Body of pancreas (tissue), 4 donors: ENCODE results near the gene PIEZO1. TPM values are rescaled to one million over a fixed set of nuclear protein-coding genes. Genes with fewer than 3 reads are reported as not detected.

Experiments used
- ATAC-seq: fragments of 150-250 bp; one replicate; pipeline ENCODE4 v1.9.1; 2016
- DNase-seq, 4 donors: peaks; one replicate each; pipeline ENCODE4 v3.0.0-alpha.2; 2019
- H3K27ac ChIP-seq, 4 donors: fragments of 200-600 bp; sonication (generic); 1 replicate in 3 of 4; 2 replicates in 1 of 4; pipeline versions ENCODE4 v1.5.1 to v1.6.1; 2016 to 2019; ENCODE audit warnings: mild to moderate bottlenecking in 1 of 4, mixed read lengths in 1 of 4, moderate library complexity in 1 of 4
- H3K27me3 ChIP-seq, 2 donors: fragments of 200-600 bp; sonication (generic); one replicate each; pipeline ENCODE4 v1.6.0; 2016; ENCODE audit warnings: mild to moderate bottlenecking in 1 of 2
- H3K36me3 ChIP-seq, 2 donors: fragments of 200-600 bp; sonication (generic); replicated peaks in 1 of 2; 2 replicates each; pipeline ENCODE4 v1.5.1; 2016; ENCODE audit warnings: low read depth in 2 of 2; ENCODE audit not compliant: insufficient read depth in 1 of 2
- H3K4me1 ChIP-seq: fragments of 200-600 bp; sonication (generic); one replicate; pipeline ENCODE4 v1.6.0; 2016
- H3K4me3 ChIP-seq, 2 donors: fragments of 200-600 bp; sonication (generic); 1 replicate in 1 of 2; 2 replicates in 1 of 2; pipeline ENCODE4 v1.5.1; 2016 to 2019
- H3K9me3 ChIP-seq, 3 donors: fragments of 200-600 bp; sonication (generic); 1 replicate in 2 of 3; 2 replicates in 1 of 3; pipeline ENCODE4 v1.5.1; 2016
- POLR2A ChIP-seq, 3 donors: fragments of 450-650 bp; IDR thresholded peaks; one replicate each; pipeline ENCODE4 v1.6.1; 2016; ENCODE audit warnings: antibody characterized with exemption in 3 of 3, mild to moderate bottlenecking in 2 of 3
- WGBS, 2 donors: methylation state at CpG; one replicate each; pipeline ENCODE4 v1.1.5; 2017; 5-methylcytosine and 5-hydroxymethylcytosine counted together
- intact Hi-C: fragments of 100-400 bp; cut with DNase I; formaldehyde crosslinking; loops from one replicate; pipeline ENCODE4 v1.15.1; 2023
- total RNA-seq, 2 donors: library from RNA; depleted of rRNA; stranded (reverse); fragments of >200 nt; gene quantifications; one replicate each; pipeline ENCODE4 v1.1.0, GENCODE V29; 2016
- TF ChIP-seq, protein P1 (sequence below), 7 experiments: fragments of 450-650 bp in 4 of 7; fragments of 200-600 bp in 3 of 7; sonication (generic) in 3 of 7; IDR thresholded peaks; one replicate each; pipeline ENCODE4 v1.5.1; 2016 to 2019; ENCODE audit warnings: antibody characterized with exemption in 7 of 7

PIEZO1 gene
- total RNA-seq, 2 donors from 2014 or later: 61.0 to 269 TPM

DNA sequence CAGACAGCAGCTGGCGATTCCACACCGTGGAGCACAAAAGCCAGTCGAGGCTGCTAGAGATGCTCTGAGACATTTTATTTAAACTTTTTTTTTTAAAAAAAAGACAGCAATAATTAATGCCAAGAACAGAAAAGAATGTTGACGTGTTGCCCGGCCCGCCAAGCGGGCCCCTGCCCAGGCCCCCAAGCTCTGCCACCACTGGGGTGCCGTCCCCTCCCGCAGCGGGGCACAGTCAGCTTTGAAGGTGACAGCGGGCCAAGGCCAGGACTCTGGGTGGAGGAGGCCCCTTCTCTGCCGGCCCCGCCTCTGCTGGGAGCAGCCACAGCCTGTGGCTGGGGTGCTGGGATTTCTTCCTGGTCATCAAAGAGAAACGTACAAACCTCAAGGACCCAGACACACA, 88.6 kb downstream of the PIEZO1 start:
- Histone ChIP-seq H3K27me3 (no peaks in the 10 kb centered on the region), H3K36me3 (peaks cover 0 to 5% of the 10 kb centered on the region in 2 donors), H3K4me1 (peaks cover 3% of the 10 kb centered on the region), H3K27ac (no peak overlapping the region), H3K4me3 (no peak overlapping the region), H3K9me3 (no peaks in the 10 kb centered on the region)
- TF ChIP-seq, protein P1, sequence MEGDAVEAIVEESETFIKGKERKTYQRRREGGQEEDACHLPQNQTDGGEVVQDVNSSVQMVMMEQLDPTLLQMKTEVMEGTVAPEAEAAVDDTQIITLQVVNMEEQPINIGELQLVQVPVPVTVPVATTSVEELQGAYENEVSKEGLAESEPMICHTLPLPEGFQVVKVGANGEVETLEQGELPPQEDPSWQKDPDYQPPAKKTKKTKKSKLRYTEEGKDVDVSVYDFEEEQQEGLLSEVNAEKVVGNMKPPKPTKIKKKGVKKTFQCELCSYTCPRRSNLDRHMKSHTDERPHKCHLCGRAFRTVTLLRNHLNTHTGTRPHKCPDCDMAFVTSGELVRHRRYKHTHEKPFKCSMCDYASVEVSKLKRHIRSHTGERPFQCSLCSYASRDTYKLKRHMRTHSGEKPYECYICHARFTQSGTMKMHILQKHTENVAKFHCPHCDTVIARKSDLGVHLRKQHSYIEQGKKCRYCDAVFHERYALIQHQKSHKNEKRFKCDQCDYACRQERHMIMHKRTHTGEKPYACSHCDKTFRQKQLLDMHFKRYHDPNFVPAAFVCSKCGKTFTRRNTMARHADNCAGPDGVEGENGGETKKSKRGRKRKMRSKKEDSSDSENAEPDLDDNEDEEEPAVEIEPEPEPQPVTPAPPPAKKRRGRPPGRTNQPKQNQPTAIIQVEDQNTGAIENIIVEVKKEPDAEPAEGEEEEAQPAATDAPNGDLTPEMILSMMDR (IDR thresholded peaks at IDR 0.05): no peak
- no peak for TF ChIP-seq POLR2A (IDR thresholded peaks at IDR 0.05)
- intact Hi-C loops: no loop called here
- no peak for DNase-seq
- WGBS, 2 donors: 88 to 91% methylated on average over 12 to 14 of the region's 14 CpGs
- ATAC-seq: no peak

DNA sequence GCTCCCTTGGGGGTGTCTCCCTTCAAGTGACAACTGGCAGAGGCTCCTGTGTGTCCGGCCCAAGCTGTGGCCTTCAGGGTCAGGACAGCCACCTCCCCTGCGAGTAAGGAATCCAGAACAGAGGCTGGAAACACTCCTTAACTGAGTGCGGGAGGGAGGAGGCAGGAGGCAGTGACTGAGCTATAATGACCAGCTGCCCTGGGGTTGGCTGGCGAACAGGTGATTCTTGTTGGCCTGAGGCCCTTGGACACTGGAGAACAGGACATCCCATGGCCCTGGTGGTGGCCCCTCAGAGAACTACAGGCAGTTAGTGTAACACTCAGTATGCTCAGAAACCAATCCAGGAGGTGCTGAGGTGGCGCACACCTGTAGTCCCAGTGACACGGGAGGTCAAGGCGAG, 89.3 kb downstream of the PIEZO1 start:
- WGBS, 2 donors: 90 to 100% methylated on average over 1 to 7 of the region's 7 CpGs
- no peak for DNase-seq
- peaks cover 0 to 5% of the 10 kb centered on the region in 2 donors for H3K36me3 ChIP-seq
- H3K9me3 ChIP-seq: no peaks in the 10 kb centered on the region
- no peak for ATAC-seq
- no peak overlapping the region for H3K4me3 ChIP-seq
- TF ChIP-seq, protein P1 (IDR thresholded peaks at IDR 0.05): no peak
- TF ChIP-seq POLR2A (IDR thresholded peaks at IDR 0.05): no peak
- no peaks in the 10 kb centered on the region for H3K4me1 ChIP-seq
- H3K27ac ChIP-seq: no peak overlapping the region
- intact Hi-C loops: no loop called here
- no peaks in the 10 kb centered on the region for H3K27me3 ChIP-seq

DNA sequence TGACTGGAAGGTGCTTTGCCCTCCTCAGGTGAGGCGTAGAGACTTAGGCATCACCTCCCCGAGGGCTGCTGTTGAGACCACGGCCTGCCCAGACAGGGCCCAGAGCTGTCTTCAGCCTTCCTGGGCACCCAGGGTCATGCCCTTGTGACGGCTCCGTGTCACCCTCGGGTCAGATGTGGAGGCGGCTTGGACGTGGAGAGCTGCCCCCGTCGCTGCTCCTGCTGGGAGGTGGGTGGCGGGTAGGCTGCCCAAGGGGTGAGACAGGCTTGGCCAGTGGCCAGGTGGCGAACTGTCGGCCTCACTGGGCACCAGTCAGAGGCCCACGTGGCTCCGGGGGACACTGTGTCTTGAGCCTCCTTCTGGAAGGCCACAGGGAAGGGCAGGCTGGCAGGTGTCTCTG, 89.8 kb downstream of the PIEZO1 start:
- intact Hi-C loops: no loop called here
- Histone ChIP-seq H3K4me3 (no peak overlapping the region), H3K36me3 (peaks cover 0 to 5% of the 10 kb centered on the region in 2 donors), H3K27me3 (no peaks in the 10 kb centered on the region), H3K9me3 (no peaks in the 10 kb centered on the region), H3K4me1 (no peaks in the 10 kb centered on the region), H3K27ac (no peak overlapping the region)
- DNase-seq (no peak), ATAC-seq (no peak)
- WGBS, 2 donors: 71 to 72% methylated on average over 10 to 15 of the region's 15 CpGs
- TF ChIP-seq, protein P1 (IDR thresholded peaks at IDR 0.05): no peak
- TF ChIP-seq POLR2A (IDR thresholded peaks at IDR 0.05): no peak

DNA sequence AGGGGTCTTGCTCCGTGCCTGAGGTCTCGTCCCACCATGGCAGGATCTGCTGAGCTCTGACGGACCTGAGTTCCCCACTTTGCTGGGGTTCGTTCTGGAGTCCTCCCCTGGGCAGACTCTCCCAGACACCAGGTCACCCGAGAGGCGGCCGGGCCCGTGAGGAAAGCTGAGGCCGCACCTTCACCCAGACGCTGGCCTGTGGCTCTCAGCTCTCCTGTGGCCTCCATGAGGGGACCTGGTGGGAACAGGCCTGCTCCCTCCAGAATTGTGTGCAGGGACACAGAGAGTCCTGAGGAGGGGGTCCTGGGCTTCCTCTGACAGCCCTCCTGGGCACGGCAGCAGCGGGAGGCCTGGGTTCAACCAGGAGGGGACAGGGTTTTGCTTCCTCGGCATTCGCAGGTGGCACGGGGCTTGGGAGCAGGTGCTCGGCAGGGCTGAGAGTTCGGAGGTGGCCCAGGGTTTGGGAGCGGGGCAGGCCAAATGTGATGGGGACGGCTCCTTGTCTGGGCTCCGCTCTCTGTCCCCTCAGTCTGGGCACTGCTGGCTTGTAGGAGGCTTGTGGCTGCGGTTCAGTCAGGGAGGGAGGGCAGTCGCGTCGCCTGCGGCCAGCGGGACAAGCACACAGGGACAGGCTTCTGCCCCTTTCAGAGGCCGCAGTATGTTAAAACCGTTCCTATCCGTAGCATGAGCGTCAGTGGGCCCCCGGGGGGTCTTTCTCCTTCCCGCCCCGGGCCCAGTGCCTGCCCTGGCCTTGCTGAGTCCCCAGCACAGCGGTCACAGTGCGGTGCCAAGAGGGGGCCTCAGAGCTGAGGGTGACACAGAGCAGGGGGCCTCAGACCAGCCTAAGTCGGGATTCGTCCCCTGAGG, 90.6 kb downstream of the PIEZO1 start:
- no peak for DNase-seq
- intact Hi-C loops: no loop called here
- no peaks in the 10 kb centered on the region for H3K4me1 ChIP-seq
- TF ChIP-seq, protein P1 (IDR thresholded peaks at IDR 0.05): no peak
- TF ChIP-seq POLR2A (IDR thresholded peaks at IDR 0.05): no peak
- peaks cover 0 to 5% of the 10 kb centered on the region in 2 donors for H3K36me3 ChIP-seq
- H3K4me3 ChIP-seq: no peak overlapping the region
- no peak for ATAC-seq
- no peak overlapping the region for H3K27ac ChIP-seq
- H3K9me3 ChIP-seq: no peaks in the 10 kb centered on the region
- WGBS, 2 donors: 87% methylated on average over 36 of the region's 37 CpGs; no CpG with 5 or more reads in 1 of the 2 donors
- no peaks in the 10 kb centered on the region for H3K27me3 ChIP-seq
